Neural progenitor cell (in vitro differentiated cells): ENCODE results near the gene TLK2. TPM values are rescaled to one million over a fixed set of nuclear protein-coding genes. Genes with fewer than 3 reads are reported as not detected.

Source experiments
- DNase-seq: peaks from one replicate; pipeline ENCODE4 v3.0.0-alpha.2; 2016; ENCODE audit warnings: low spot score
- H2AFZ ChIP-seq: fragments of 200-600 bp; sonication (generic); replicated peaks from 2 replicates; pipeline ENCODE4 v1.6.1; 2016; ENCODE audit warnings: antibody characterized with exemption
- H3F3A ChIP-seq: fragments of 200-600 bp; sonication (generic); 2 replicates; pipeline ENCODE4 v1.6.1; 2016; ENCODE audit warnings: antibody characterized with exemption, low read depth
- H3K27ac ChIP-seq: fragments of 200-600 bp; sonication (generic); 2 replicates; pipeline ENCODE4 v1.5.1; 2016; ENCODE audit warnings: mild to moderate bottlenecking
- H3K27me3 ChIP-seq: fragments of 200-600 bp; sonication (generic); 2 replicates; pipeline ENCODE4 v1.6.1; 2016; ENCODE audit warnings: mild to moderate bottlenecking, moderate library complexity
- H3K36me3 ChIP-seq: fragments of 200-600 bp; sonication (generic); 2 replicates; pipeline ENCODE4 v1.5.1; 2016
- H3K4me1 ChIP-seq: fragments of 200-600 bp; sonication (generic); 2 replicates; pipeline ENCODE4 v1.6.1; 2016; ENCODE audit warnings: mixed run types
- H3K4me2 ChIP-seq: fragments of 200-600 bp; sonication (generic); 2 replicates; pipeline ENCODE4 v1.6.1; 2016
- H3K4me3 ChIP-seq: fragments of 200-600 bp; sonication (generic); 2 replicates; pipeline ENCODE4 v1.5.1; 2016
- H3K79me2 ChIP-seq: fragments of 200-600 bp; sonication (generic); 2 replicates; pipeline ENCODE4 v1.6.1; 2016; ENCODE audit warnings: low read depth
- H3K9ac ChIP-seq: fragments of 200-600 bp; sonication (generic); 2 replicates; pipeline ENCODE4 v1.6.1; 2016
- H3K9me3 ChIP-seq: fragments of 200-600 bp; sonication (generic); 2 replicates; pipeline ENCODE4 v1.5.1; 2016; ENCODE audit warnings: low read depth
- H4K20me1 ChIP-seq: fragments of 200-600 bp; sonication (generic); 2 replicates; pipeline ENCODE4 v1.6.1; 2016; ENCODE audit warnings: low read depth
- H3K27ac Mint-ChIP-seq: 3 replicates; pipeline ENCODE4 v1.8.0; 2021; ENCODE audit warnings: mixed read lengths
- H3K27me3 Mint-ChIP-seq: 2 replicates; pipeline ENCODE4 v1.8.0; 2022; ENCODE audit warnings: low read depth, mild to moderate bottlenecking, inconsistent platforms, moderate library complexity, mixed read lengths; ENCODE audit not compliant: insufficient read depth
- H3K36me3 Mint-ChIP-seq: 3 replicates; pipeline ENCODE4 v1.8.0; 2021; ENCODE audit warnings: mixed read lengths
- H3K4me1 Mint-ChIP-seq: 3 replicates; pipeline ENCODE4 v1.8.0; 2021; ENCODE audit warnings: mixed read lengths
- H3K4me3 Mint-ChIP-seq: 3 replicates; pipeline ENCODE4 v1.8.0; 2021; ENCODE audit warnings: mild to moderate bottlenecking, moderate library complexity, mixed read lengths
- H3K9me3 Mint-ChIP-seq: 3 replicates; pipeline ENCODE4 v1.8.0; 2020; ENCODE audit warnings: mixed read lengths
- EZH2 ChIP-seq: fragments of 200-600 bp; sonication (generic); IDR thresholded peaks from 2 replicates; pipeline ENCODE4 v1.6.1; 2017; ENCODE audit warnings: antibody characterized with exemption, mild to moderate bottlenecking, moderate library complexity
- EZH2phosphoT487 ChIP-seq: fragments of 200-600 bp; sonication (generic); IDR thresholded peaks from 2 replicates; pipeline ENCODE4 v1.6.1; 2017; ENCODE audit warnings: antibody characterized with exemption
- total RNA-seq: library from RNA; depleted of rRNA; stranded (reverse); fragments of >200 nt; gene quantifications from 2 replicates; pipeline ENCODE4 v1.2.3, GENCODE V29; 2015; ENCODE audit warnings: low replicate concordance
- TF ChIP-seq, protein P1 (sequence below): fragments of 200-600 bp; sonication (generic); IDR thresholded peaks from 2 replicates; pipeline ENCODE4 v1.5.1; 2017; ENCODE audit warnings: antibody characterized with exemption, mild to moderate bottlenecking

TLK2 gene
- total RNA-seq, 1 donor from 2014 or later, result 89.9 TPM

DNA sequence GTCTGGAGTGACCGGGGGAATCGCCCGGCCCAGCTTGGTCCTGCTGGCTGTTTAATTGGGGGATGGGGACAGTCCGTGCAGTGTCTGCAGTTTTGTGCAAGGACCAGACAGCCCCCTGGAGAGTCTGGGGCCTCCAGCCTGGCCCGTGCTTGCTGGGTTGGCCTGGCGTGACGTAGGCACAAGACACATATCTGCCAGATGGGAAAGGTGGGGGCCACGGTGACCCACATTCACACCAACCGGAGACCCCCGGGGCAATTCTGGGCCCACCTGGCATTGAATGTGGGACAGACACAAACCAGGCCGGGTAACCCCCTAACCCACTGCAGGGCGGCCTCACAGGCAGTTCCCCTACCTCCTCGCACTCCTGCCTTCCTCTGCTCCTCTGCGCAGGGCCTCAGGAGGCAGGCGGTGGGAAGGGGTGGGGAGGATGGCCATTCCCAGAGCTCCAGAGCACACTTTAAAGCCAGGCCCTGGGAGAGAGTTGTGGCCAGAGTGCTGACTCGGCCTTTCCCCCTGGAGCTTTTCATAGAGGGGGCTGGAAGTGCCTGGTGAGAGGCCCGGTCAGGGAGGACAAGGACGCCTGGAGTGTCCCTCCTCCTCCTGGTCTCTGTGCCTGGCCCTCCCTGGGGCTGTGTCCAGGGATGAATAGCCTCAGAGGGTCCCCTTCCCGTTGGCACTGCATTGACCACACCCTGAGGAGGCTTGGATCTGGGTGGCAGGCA is 150.4 kb downstream of the TLK2 start:
- peaks cover 47% of the 10 kb centered on the region for H3K4me1 Mint-ChIP-seq
- peaks cover 16% of the 10 kb centered on the region for H3K27me3 Mint-ChIP-seq
- Histone ChIP-seq H2AFZ (no peak overlapping the region), H3K4me2 (peak overlapping the region; percentile 87), H3K9me3 (no peaks in the 10 kb centered on the region), H3K27me3 (no peaks in the 10 kb centered on the region), H3F3A (peaks cover 31% of the 10 kb centered on the region), H3K9ac (no peak overlapping the region), H3K27ac (no peak overlapping the region), H3K79me2 (peaks cover 47% of the 10 kb centered on the region), H3K4me3 (peak overlapping the region; percentile 83), H3K36me3 (no peaks in the 10 kb centered on the region), H4K20me1 (peaks cover 36% of the 10 kb centered on the region), H3K4me1 (peaks cover 37% of the 10 kb centered on the region)
- H3K9me3 Mint-ChIP-seq, result no peaks in the 10 kb centered on the region
- H3K4me3 Mint-ChIP-seq, result peak overlapping the region; percentile 98
- no peaks in the 10 kb centered on the region for H3K36me3 Mint-ChIP-seq
- peak; percentile 54 for DNase-seq
- peak overlapping the region; percentile 93 for H3K27ac Mint-ChIP-seq
- TF ChIP-seq, protein P1, sequence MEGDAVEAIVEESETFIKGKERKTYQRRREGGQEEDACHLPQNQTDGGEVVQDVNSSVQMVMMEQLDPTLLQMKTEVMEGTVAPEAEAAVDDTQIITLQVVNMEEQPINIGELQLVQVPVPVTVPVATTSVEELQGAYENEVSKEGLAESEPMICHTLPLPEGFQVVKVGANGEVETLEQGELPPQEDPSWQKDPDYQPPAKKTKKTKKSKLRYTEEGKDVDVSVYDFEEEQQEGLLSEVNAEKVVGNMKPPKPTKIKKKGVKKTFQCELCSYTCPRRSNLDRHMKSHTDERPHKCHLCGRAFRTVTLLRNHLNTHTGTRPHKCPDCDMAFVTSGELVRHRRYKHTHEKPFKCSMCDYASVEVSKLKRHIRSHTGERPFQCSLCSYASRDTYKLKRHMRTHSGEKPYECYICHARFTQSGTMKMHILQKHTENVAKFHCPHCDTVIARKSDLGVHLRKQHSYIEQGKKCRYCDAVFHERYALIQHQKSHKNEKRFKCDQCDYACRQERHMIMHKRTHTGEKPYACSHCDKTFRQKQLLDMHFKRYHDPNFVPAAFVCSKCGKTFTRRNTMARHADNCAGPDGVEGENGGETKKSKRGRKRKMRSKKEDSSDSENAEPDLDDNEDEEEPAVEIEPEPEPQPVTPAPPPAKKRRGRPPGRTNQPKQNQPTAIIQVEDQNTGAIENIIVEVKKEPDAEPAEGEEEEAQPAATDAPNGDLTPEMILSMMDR, result no peak
- TF ChIP-seq EZH2, result no peak
- no peak for TF ChIP-seq EZH2phosphoT487

DNA sequence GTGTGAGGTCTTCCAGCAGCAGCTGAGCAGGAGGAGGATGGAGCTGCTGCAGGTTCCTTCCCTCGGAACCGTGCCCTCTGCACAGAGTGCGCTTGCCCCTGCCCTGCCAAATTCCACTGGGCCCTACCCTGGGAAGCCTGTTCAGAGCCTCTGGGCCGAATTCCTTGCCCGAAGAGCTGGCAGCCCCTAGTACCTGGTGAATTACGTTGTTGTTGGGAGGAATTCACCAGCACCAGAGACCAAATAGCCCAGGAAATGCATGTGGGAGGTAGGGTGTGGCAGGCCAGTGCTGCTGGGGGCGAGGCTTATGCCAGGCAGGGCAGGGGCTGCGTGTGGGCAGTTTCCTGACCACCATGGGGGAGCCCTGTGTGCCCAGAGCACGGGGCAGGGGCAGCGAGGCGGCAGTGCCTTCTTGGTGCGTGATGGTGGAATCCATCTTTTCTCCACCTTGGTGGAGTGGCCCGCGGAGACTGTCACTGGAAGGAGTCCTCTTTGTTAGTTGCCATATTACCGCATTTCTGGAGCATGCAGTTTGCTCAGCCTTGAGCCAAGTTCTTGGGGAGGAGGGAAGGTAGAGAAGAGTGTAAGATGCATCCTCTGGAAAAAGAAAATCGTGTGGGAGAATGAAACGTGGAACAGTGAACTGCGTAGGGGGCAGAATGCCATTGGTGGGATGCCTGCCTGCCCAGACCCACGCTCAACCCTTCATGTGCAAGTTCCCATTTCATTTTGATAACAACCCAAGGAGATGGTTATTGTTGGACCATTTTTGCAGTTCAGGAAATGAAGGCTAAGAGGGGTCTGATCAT is 151.1 kb downstream of the TLK2 start:
- H3K4me1 ChIP-seq, result peaks cover 37% of the 10 kb centered on the region
- H3K4me2 ChIP-seq, result peak overlapping the region; percentile 87
- no peak for DNase-seq
- no peak overlapping the region for H2AFZ ChIP-seq
- no peaks in the 10 kb centered on the region for H3K9me3 Mint-ChIP-seq
- no peaks in the 10 kb centered on the region for H3K36me3 ChIP-seq
- H3K27ac ChIP-seq, result no peak overlapping the region
- H3K27me3 ChIP-seq, result no peaks in the 10 kb centered on the region
- no peak overlapping the region for H3K9ac ChIP-seq
- H3K36me3 Mint-ChIP-seq, result no peaks in the 10 kb centered on the region
- no peak overlapping the region for H3K27ac Mint-ChIP-seq
- peak overlapping the region; percentile 98 for H3K4me3 Mint-ChIP-seq
- H3K27me3 Mint-ChIP-seq, result peaks cover 13% of the 10 kb centered on the region
- H3K4me3 ChIP-seq, result peak overlapping the region; percentile 83
- H3K79me2 ChIP-seq, result peaks cover 53% of the 10 kb centered on the region
- peaks cover 30% of the 10 kb centered on the region for H3F3A ChIP-seq
- H4K20me1 ChIP-seq, result peaks cover 36% of the 10 kb centered on the region
- H3K9me3 ChIP-seq, result no peaks in the 10 kb centered on the region
- no peak for TF ChIP-seq EZH2
- TF ChIP-seq EZH2phosphoT487, result no peak
- H3K4me1 Mint-ChIP-seq, result peaks cover 50% of the 10 kb centered on the region

DNA sequence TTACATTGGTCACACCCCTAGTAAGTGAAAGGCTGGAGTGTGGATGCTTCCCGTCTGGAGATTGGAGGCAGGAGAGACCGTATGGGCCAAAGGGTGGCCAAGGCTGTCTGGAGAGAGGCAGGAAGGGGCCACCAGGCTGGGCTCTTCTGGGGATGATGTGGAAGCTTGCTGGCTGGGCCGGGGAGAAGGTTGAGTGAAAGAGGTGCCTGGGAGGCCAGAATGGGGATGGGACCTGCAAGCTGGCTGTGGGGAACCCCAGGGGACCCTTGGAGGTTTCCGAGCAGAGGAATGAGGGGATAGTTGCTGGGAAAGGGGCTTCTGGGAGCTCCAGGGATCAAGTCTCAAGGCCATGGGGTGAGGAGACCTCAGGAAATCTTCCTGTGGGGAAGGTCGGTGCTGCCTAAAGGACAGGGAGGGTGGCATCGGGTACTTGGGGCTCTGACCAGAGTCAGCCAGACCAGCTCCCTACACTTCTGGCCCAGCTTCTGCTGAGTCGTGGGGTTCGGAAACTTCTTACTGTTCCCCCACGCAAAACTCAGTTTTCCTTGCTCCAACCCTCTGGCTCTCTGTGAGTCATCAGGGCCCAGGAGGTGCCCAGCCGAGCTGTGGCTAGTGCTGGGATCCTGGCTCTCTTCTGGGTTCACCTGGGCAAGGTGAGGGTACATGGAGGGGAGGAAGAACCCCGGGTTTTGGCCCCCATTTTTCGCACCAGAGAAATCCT is 151.9 kb downstream of the TLK2 start:
- H3K36me3 ChIP-seq, result no peaks in the 10 kb centered on the region
- H3K9me3 ChIP-seq, result no peaks in the 10 kb centered on the region
- peaks cover 49% of the 10 kb centered on the region for H3K4me1 Mint-ChIP-seq
- no peaks in the 10 kb centered on the region for H3K27me3 ChIP-seq
- H3K4me3 ChIP-seq, result no peak overlapping the region
- no peak overlapping the region for H2AFZ ChIP-seq
- H3K9me3 Mint-ChIP-seq, result no peaks in the 10 kb centered on the region
- peaks cover 53% of the 10 kb centered on the region for H3K79me2 ChIP-seq
- peaks cover 13% of the 10 kb centered on the region for H3K27me3 Mint-ChIP-seq
- no peak for DNase-seq
- H3K4me3 Mint-ChIP-seq, result peak overlapping the region; percentile 98
- H3F3A ChIP-seq, result peaks cover 22% of the 10 kb centered on the region
- H3K9ac ChIP-seq, result no peak overlapping the region
- no peaks in the 10 kb centered on the region for H3K36me3 Mint-ChIP-seq
- H4K20me1 ChIP-seq, result peaks cover 36% of the 10 kb centered on the region
- TF ChIP-seq EZH2phosphoT487, result no peak
- TF ChIP-seq, protein P1, result no peak
- H3K27ac Mint-ChIP-seq, result peak overlapping the region; percentile 25
- H3K4me2 ChIP-seq, result no peak overlapping the region
- peaks cover 32% of the 10 kb centered on the region for H3K4me1 ChIP-seq
- H3K27ac ChIP-seq, result no peak overlapping the region
